Uterus (tissue), 2 donors: ENCODE results near the gene ANO7.

Experiments used
- POLR2A ChIP-seq, 2 donors: fragments of 450-650 bp; IDR thresholded peaks; one replicate each; pipeline ENCODE4 v1.6.1; 2016; ENCODE audit warnings: antibody characterized with exemption in 2 of 2, mild to moderate bottlenecking in 1 of 2, moderate library complexity in 1 of 2
- TF ChIP-seq, protein P1 (sequence below), 4 experiments: fragments of 200-600 bp in 2 of 4; fragments of 450-650 bp in 2 of 4; sonication (generic) in 2 of 4; IDR thresholded peaks; one replicate each; pipeline ENCODE4 v1.5.1; 2016 to 2019; ENCODE audit warnings: antibody characterized with exemption in 4 of 4, mild to moderate bottlenecking in 2 of 4, moderate library complexity in 1 of 4

DNA sequence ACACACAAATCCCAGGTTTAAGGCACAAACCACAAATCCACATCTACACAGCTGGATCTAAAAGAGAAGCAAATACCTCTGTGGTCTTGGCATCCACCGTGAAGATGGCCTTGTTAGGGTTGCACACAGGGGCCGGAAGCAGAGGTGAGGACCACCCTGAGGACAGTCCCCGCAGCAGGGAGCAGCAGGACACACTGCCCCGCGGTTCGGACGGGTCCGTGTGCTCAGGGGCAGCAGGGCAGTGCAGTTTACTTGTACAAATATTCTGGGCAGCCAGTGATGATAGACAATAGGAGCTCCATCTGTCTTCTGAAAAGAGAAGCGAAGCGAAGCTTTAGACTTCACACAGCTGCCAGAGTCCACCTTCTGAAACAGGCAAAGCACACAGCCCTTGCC, 48.0 kb upstream of the ANO7 start:
- no peak for TF ChIP-seq POLR2A (IDR thresholded peaks at IDR 0.05)
- TF ChIP-seq, protein P1, sequence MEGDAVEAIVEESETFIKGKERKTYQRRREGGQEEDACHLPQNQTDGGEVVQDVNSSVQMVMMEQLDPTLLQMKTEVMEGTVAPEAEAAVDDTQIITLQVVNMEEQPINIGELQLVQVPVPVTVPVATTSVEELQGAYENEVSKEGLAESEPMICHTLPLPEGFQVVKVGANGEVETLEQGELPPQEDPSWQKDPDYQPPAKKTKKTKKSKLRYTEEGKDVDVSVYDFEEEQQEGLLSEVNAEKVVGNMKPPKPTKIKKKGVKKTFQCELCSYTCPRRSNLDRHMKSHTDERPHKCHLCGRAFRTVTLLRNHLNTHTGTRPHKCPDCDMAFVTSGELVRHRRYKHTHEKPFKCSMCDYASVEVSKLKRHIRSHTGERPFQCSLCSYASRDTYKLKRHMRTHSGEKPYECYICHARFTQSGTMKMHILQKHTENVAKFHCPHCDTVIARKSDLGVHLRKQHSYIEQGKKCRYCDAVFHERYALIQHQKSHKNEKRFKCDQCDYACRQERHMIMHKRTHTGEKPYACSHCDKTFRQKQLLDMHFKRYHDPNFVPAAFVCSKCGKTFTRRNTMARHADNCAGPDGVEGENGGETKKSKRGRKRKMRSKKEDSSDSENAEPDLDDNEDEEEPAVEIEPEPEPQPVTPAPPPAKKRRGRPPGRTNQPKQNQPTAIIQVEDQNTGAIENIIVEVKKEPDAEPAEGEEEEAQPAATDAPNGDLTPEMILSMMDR (IDR thresholded peaks at IDR 0.05): no peak
